ENCODE measurements around the gene CERT1.
"Not testable (repeated sequence)": the region's sequence is repeated elsewhere in the genome, so short reads cannot be mapped to it uniquely, and the experiment has no call there.

CERT1 gene

DNA sequence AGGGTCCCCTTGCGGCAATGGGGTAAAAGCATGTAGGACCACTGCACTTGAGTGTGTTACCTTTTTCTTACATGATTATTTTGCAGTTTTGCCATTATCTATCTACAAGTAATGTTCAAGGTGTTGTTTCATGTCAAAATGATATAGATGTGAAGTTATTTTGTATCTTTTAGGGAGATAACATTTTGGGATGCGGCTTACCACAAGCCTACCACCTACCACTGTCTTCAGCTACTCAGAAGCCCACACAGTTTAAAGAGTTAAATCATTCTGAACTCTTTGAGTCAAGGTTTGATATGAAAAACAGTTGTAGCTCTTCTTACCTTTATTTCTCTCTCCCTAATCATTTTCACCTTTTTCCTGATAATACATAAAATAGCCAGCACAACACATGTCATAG, 19.8 kb downstream of the CERT1 start:
- no CpG with 5 or more reads among the region's 2 CpGs for WGBS, 2 donors (ENCODE audit: extremely low coverage in 2 of 2, insufficient read length in 2 of 2, insufficient replicate concordance in 1 of 2)
- Histone ChIP-seq H3K4me2 (ENCODE audit: insufficient read depth, low read length, poor library complexity, severe bottlenecking) (no peak overlapping the region), H2AK5ac (ENCODE audit: low read depth, low read length) (no peak overlapping the region), H2AFZ (ENCODE audit: low read length) (no peak overlapping the region), H2BK120ac (ENCODE audit: low read depth, low read length) (no peak overlapping the region), H2BK5ac (ENCODE audit: low read length) (no peak overlapping the region), H3K4me3 (ENCODE audit: low read length in 2 of 2) (no peak overlapping the region), H3K4ac (ENCODE audit: low read length) (no peak overlapping the region), H3K23ac (ENCODE audit: low read depth, low read length, poor library complexity) (no peak overlapping the region), H4K8ac (ENCODE audit: low read depth, low read length) (no peak overlapping the region), H3K9ac (ENCODE audit: low read depth, low read length, poor library complexity) (no peak overlapping the region), H3K27me3 (ENCODE audit: control insufficient read depth in 3 of 3, insufficient read depth in 3 of 3, low read depth in 1 of 3, low read length in 3 of 3) (no peaks in the 10 kb centered on the region), H3K27ac (replicated peaks; ENCODE audit: low read length) (no peak overlapping the region), H3K79me1 (ENCODE audit: low read depth, low read length) (peaks cover 2% of the 10 kb centered on the region), H3K18ac (ENCODE audit: low read length) (no peak overlapping the region), H3K36me3 (replicated peaks in 1 of 2; ENCODE audit: control insufficient read depth in 2 of 2, insufficient read depth in 2 of 2, low read length in 2 of 2) (peaks cover 2 to 23% of the 10 kb centered on the region in 2 donors), H3K4me1 (ENCODE audit: control insufficient read depth in 2 of 2, insufficient read depth in 1 of 2, low read depth in 1 of 2, low read length in 2 of 2) (no peaks in the 10 kb centered on the region), H3K9me3 (replicated peaks in 1 of 2; ENCODE audit: control insufficient read depth in 2 of 2, insufficient read depth in 1 of 2, low read depth in 1 of 2, low read length in 2 of 2) (peaks cover 2 to 11% of the 10 kb centered on the region in 2 donors), H3K14ac (ENCODE audit: low read length) (no peak overlapping the region), H4K91ac (ENCODE audit: low read depth, low read length, poor library complexity) (no peak overlapping the region), H2BK12ac (ENCODE audit: low read length) (no peak overlapping the region), H2BK15ac (ENCODE audit: low read length) (no peak overlapping the region)
- DNase-seq (ENCODE audit: low spot score), result no peak

- H3K4ac ChIP-seq (ENCODE audit: low read length); H3K23ac ChIP-seq (ENCODE audit: low read depth, low read length, poor library complexity); H2BK120ac ChIP-seq (ENCODE audit: low read depth, low read length); H3K79me1 ChIP-seq (ENCODE audit: low read depth, low read length); H4K91ac ChIP-seq (ENCODE audit: low read depth, low read length, poor library complexity); H2AK5ac ChIP-seq (ENCODE audit: low read depth, low read length); H3K14ac ChIP-seq (ENCODE audit: low read length); H3K27ac ChIP-seq (replicated peaks; ENCODE audit: low read length); H2BK12ac ChIP-seq (ENCODE audit: low read length); H2AFZ ChIP-seq (ENCODE audit: low read length); H3K9ac ChIP-seq (ENCODE audit: low read depth, low read length, poor library complexity); DNase-seq (ENCODE audit: low spot score); H3K4me2 ChIP-seq (ENCODE audit: insufficient read depth, low read length, poor library complexity, severe bottlenecking); H2BK15ac ChIP-seq (ENCODE audit: low read length); H3K4me1 ChIP-seq (ENCODE audit: control insufficient read depth in 2 of 2, insufficient read depth in 1 of 2, low read depth in 1 of 2, low read length in 2 of 2); H4K8ac ChIP-seq (ENCODE audit: low read depth, low read length); H3K27me3 ChIP-seq (ENCODE audit: control insufficient read depth in 3 of 3, insufficient read depth in 3 of 3, low read depth in 1 of 3, low read length in 3 of 3); H3K18ac ChIP-seq (ENCODE audit: low read length); H2BK5ac ChIP-seq (ENCODE audit: low read length): not testable (repeated sequence)
- WGBS, 2 donors (ENCODE audit: extremely low coverage in 2 of 2, insufficient read length in 2 of 2, insufficient replicate concordance in 1 of 2), result no CpG with 5 or more reads among the region's 6 CpGs
- H3K9me3 ChIP-seq (replicated peaks in 1 of 2; ENCODE audit: control insufficient read depth in 2 of 2, insufficient read depth in 1 of 2, low read depth in 1 of 2, low read length in 2 of 2), result peaks cover 2 to 21% of the 10 kb centered on the region in 2 donors
- peak overlapping the region in 1 of 2 donors; percentile 22 for H3K4me3 ChIP-seq (ENCODE audit: low read length in 2 of 2)
- H3K36me3 ChIP-seq (replicated peaks in 1 of 2; ENCODE audit: control insufficient read depth in 2 of 2, insufficient read depth in 2 of 2, low read length in 2 of 2), result peaks cover 2 to 23% of the 10 kb centered on the region in 2 donors
Measured at GRCh38 chr5:75489847-75490246, 21.6 kb downstream of the CERT1 start.

DNA sequence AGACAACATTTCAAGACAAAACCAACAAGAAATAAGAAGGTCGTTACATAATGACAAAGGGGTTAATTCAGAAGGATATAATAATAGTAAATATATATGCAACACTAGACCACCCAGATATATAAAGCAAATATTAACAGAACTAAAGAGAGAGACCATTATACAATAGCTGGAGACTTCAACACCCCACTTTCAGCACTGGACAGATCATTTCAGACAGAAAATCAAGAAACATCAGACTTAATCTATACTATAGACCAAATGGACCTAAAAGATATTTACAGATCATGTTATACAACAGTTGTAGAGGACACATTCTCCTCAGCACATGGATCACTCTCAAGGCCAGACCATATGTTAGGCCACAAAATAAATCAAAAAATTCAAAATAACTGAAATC, 26.8 kb downstream of the CERT1 start:
- Histone ChIP-seq H3K27ac (replicated peaks; ENCODE audit: low read length) (no peak overlapping the region), H4K8ac (ENCODE audit: low read depth, low read length) (no peak overlapping the region), H3K9ac (ENCODE audit: low read depth, low read length, poor library complexity) (no peak overlapping the region), H2AFZ (ENCODE audit: low read length) (no peak overlapping the region), H3K27me3 (ENCODE audit: control insufficient read depth in 3 of 3, insufficient read depth in 3 of 3, low read depth in 1 of 3, low read length in 3 of 3) (no peaks in the 10 kb centered on the region), H3K14ac (ENCODE audit: low read length) (no peak overlapping the region), H3K4me3 (ENCODE audit: low read length in 2 of 2) (no peak overlapping the region), H2BK5ac (ENCODE audit: low read length) (no peak overlapping the region), H2AK5ac (ENCODE audit: low read depth, low read length) (no peak overlapping the region), H3K9me3 (replicated peaks in 1 of 2; ENCODE audit: control insufficient read depth in 2 of 2, insufficient read depth in 1 of 2, low read depth in 1 of 2, low read length in 2 of 2) (peaks cover 0 to 17% of the 10 kb centered on the region in 2 donors), H2BK12ac (ENCODE audit: low read length) (no peak overlapping the region), H2BK15ac (ENCODE audit: low read length) (no peak overlapping the region), H3K18ac (ENCODE audit: low read length) (no peak overlapping the region), H4K91ac (ENCODE audit: low read depth, low read length, poor library complexity) (no peak overlapping the region), H3K23ac (ENCODE audit: low read depth, low read length, poor library complexity) (no peak overlapping the region), H3K79me1 (ENCODE audit: low read depth, low read length) (peaks cover 1% of the 10 kb centered on the region), H3K4ac (ENCODE audit: low read length) (no peak overlapping the region), H3K36me3 (replicated peaks in 1 of 2; ENCODE audit: control insufficient read depth in 2 of 2, insufficient read depth in 2 of 2, low read length in 2 of 2) (no peaks in the 10 kb centered on the region), H3K4me1 (ENCODE audit: control insufficient read depth in 2 of 2, insufficient read depth in 1 of 2, low read depth in 1 of 2, low read length in 2 of 2) (no peaks in the 10 kb centered on the region), H3K4me2 (ENCODE audit: insufficient read depth, low read length, poor library complexity, severe bottlenecking) (no peak overlapping the region), H2BK120ac (ENCODE audit: low read depth, low read length) (no peak overlapping the region)
- no CpG with 5 or more reads among the region's 1 CpG for WGBS, 2 donors (ENCODE audit: extremely low coverage in 2 of 2, insufficient read length in 2 of 2, insufficient replicate concordance in 1 of 2)
- DNase-seq (ENCODE audit: low spot score), result no peak

DNA sequence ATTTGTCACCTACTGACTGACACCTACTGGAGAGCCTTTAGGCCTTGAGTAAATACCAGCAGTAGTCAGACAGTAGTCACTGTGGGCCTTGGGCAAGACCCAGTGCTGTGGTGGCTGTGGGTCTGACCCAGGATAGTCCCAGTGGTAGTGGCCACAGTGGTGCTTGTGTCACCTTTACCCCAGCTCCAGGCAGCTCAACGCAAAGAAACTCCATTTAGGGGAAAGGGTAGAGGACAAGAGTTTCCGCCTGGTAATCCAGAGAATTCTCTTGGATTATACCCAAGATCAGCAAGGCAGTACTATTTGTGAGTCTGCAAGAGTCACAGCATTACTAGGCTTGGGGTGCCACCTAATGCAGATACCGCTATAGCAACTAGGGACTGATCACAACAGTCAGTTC, 28.9 kb downstream of the CERT1 start:
- Histone ChIP-seq H3K27ac (replicated peaks; ENCODE audit: low read length) (no peak overlapping the region), H3K9ac (ENCODE audit: low read depth, low read length, poor library complexity) (no peak overlapping the region), H2BK120ac (ENCODE audit: low read depth, low read length) (no peak overlapping the region), H3K4me2 (ENCODE audit: insufficient read depth, low read length, poor library complexity, severe bottlenecking) (no peak overlapping the region), H3K23ac (ENCODE audit: low read depth, low read length, poor library complexity) (no peak overlapping the region), H3K79me1 (ENCODE audit: low read depth, low read length) (peaks cover 1% of the 10 kb centered on the region), H3K27me3 (ENCODE audit: control insufficient read depth in 3 of 3, insufficient read depth in 3 of 3, low read depth in 1 of 3, low read length in 3 of 3) (no peaks in the 10 kb centered on the region), H3K4ac (ENCODE audit: low read length) (no peak overlapping the region), H2AK5ac (ENCODE audit: low read depth, low read length) (no peak overlapping the region), H3K9me3 (replicated peaks in 1 of 2; ENCODE audit: control insufficient read depth in 2 of 2, insufficient read depth in 1 of 2, low read depth in 1 of 2, low read length in 2 of 2) (peaks cover 0 to 17% of the 10 kb centered on the region in 2 donors), H3K14ac (ENCODE audit: low read length) (no peak overlapping the region), H4K8ac (ENCODE audit: low read depth, low read length) (no peak overlapping the region), H3K36me3 (replicated peaks in 1 of 2; ENCODE audit: control insufficient read depth in 2 of 2, insufficient read depth in 2 of 2, low read length in 2 of 2) (no peaks in the 10 kb centered on the region), H3K18ac (ENCODE audit: low read length) (no peak overlapping the region), H2BK15ac (ENCODE audit: low read length) (no peak overlapping the region), H2BK5ac (ENCODE audit: low read length) (no peak overlapping the region), H3K4me3 (ENCODE audit: low read length in 2 of 2) (no peak overlapping the region), H2AFZ (ENCODE audit: low read length) (no peak overlapping the region), H2BK12ac (ENCODE audit: low read length) (no peak overlapping the region), H3K4me1 (ENCODE audit: control insufficient read depth in 2 of 2, insufficient read depth in 1 of 2, low read depth in 1 of 2, low read length in 2 of 2) (no peaks in the 10 kb centered on the region), H4K91ac (ENCODE audit: low read depth, low read length, poor library complexity) (no peak overlapping the region)
- DNase-seq (ENCODE audit: low spot score), result no peak
- WGBS, 2 donors (ENCODE audit: extremely low coverage in 2 of 2, insufficient read length in 2 of 2, insufficient replicate concordance in 1 of 2), result no CpG with 5 or more reads among the region's 3 CpGs

All from neuronal stem cell (in vitro differentiated cells).